ENCODE data around the gene POU2AF2.

Gene POU2AF2

GRCh38 chr11:111236383-111236782 lies 9.1 kb upstream of the POU2AF2 start:
- TF ChIP-seq POLR2AphosphoS5 (IDR thresholded peaks at IDR 0.05; ENCODE audit: low read depth) (no peak), GABPA (IDR thresholded peaks at IDR 0.05; ENCODE audit: low read depth) (no peak), SPI1 (IDR thresholded peaks at IDR 0.05; ENCODE audit: borderline replicate concordance, low read depth) (no peak), CTCF (IDR thresholded peaks at IDR 0.05; ENCODE audit: insufficient read depth, low read length) (no peak), REST (IDR thresholded peaks at IDR 0.05; ENCODE audit: insufficient replicate concordance, low read depth) (no peak)
- H3K27ac ChIP-seq (replicated peaks), result no peak overlapping the region
- DNase-seq (ENCODE audit: low read depth in 1 of 2, low spot score in 1 of 2), result no peak
- no peaks in the 10 kb centered on the region for H3K27me3 ChIP-seq (ENCODE audit: insufficient read depth, poor library complexity, severe bottlenecking)
- H3K4me3 ChIP-seq (replicated peaks; ENCODE audit: insufficient read depth, low read length), result no peak overlapping the region

GRCh38 chr11:111237926-111238325 lies 7.6 kb upstream of the POU2AF2 start:
- Histone ChIP-seq H3K27me3 (ENCODE audit: insufficient read depth, poor library complexity, severe bottlenecking) (no peaks in the 10 kb centered on the region), H3K4me3 (replicated peaks; ENCODE audit: insufficient read depth, low read length) (no peak overlapping the region), H3K27ac (replicated peaks) (no peak overlapping the region)
- TF ChIP-seq CTCF (IDR thresholded peaks at IDR 0.05; ENCODE audit: insufficient read depth, low read length), result no peak
- TF ChIP-seq SPI1 (IDR thresholded peaks at IDR 0.05; ENCODE audit: borderline replicate concordance, low read depth), result no peak
- no peak for TF ChIP-seq GABPA (IDR thresholded peaks at IDR 0.05; ENCODE audit: low read depth)
- no peak for TF ChIP-seq REST (IDR thresholded peaks at IDR 0.05; ENCODE audit: insufficient replicate concordance, low read depth)
- no peak for TF ChIP-seq POLR2AphosphoS5 (IDR thresholded peaks at IDR 0.05; ENCODE audit: low read depth)
- DNase-seq (ENCODE audit: low read depth in 1 of 2, low spot score in 1 of 2), result no peak

GRCh38 chr11:111246956-111247355 lies 1.4 kb downstream of the POU2AF2 start:
- H3K4me3 ChIP-seq (replicated peaks; ENCODE audit: insufficient read depth, low read length), result no peak overlapping the region
- no peak for DNase-seq (ENCODE audit: low read depth in 1 of 2, low spot score in 1 of 2)
- H3K27ac ChIP-seq (replicated peaks), result no peak overlapping the region
- TF ChIP-seq POLR2AphosphoS5 (IDR thresholded peaks at IDR 0.05; ENCODE audit: low read depth) (no peak), SPI1 (IDR thresholded peaks at IDR 0.05; ENCODE audit: borderline replicate concordance, low read depth) (no peak), REST (IDR thresholded peaks at IDR 0.05; ENCODE audit: insufficient replicate concordance, low read depth) (no peak), GABPA (IDR thresholded peaks at IDR 0.05; ENCODE audit: low read depth) (no peak), CTCF (IDR thresholded peaks at IDR 0.05; ENCODE audit: insufficient read depth, low read length) (no peak)
- H3K27me3 ChIP-seq (ENCODE audit: insufficient read depth, poor library complexity, severe bottlenecking), result no peaks in the 10 kb centered on the region

Measured in HL-60 (cell line).